CD4-positive, alpha-beta T cell (primary cell): ENCODE measurements around the gene EGFLAM. TPM values are rescaled to one million over a fixed set of nuclear protein-coding genes. Genes with fewer than 3 reads are reported as not detected.

Experiments used
- ATAC-seq: fragments of 200-7000 bp; cut with Tn5 transposase; one replicate; pipeline ENCODE4 v1.10.0; 2022; ENCODE audit warnings: mild to moderate bottlenecking; ENCODE audit not compliant: poor library complexity
- CTCF ChIA-PET: fragments of 350-600 bp; sonication (Branson Sonifier 250); formaldehyde crosslinking; loops from one replicate; lab custom pipeline; 2021; ENCODE audit warnings: antibody characterized with exemption, inconsistent platforms; lab: Charles Lee
- POLR2A ChIA-PET: fragments of 350-600 bp; sonication (Branson Sonifier 250); formaldehyde crosslinking; loops from one replicate; lab custom pipeline; 2021; ENCODE audit warnings: antibody characterized with exemption, inconsistent platforms; lab: Charles Lee
- DNase-seq, 14 experiments: peaks; one replicate each; pipeline ENCODE4 v3.0.0-alpha.2; 2013 to 2020; ENCODE audit warnings: mixed read lengths in 2 of 14
- H3K27ac ChIP-seq, 2 donors: one replicate each; pipeline versions ENCODE4 v1.5.1 to v1.7.0; 2013; ENCODE audit warnings: low read length in 2 of 2, low read depth in 1 of 2, mild to moderate bottlenecking in 1 of 2
- H3K27me3 ChIP-seq, 2 experiments: 1 replicate in 1 of 2; 2 replicates in 1 of 2; pipeline versions ENCODE4 v1.6.1 to v1.7.0; 2013; ENCODE audit warnings: low read length in 2 of 2, control low read depth in 1 of 2, mild to moderate bottlenecking in 1 of 2, moderate library complexity in 1 of 2; ENCODE audit not compliant: insufficient read depth in 2 of 2, control insufficient read depth in 1 of 2
- H3K36me3 ChIP-seq: one replicate; pipeline ENCODE4 v1.6.1; 2013; ENCODE audit warnings: low read length, control low read depth; ENCODE audit not compliant: insufficient read depth
- H3K4me1 ChIP-seq: one replicate; pipeline ENCODE4 v1.6.1; 2013; ENCODE audit warnings: low read length, control low read depth; ENCODE audit not compliant: insufficient read depth
- H3K4me3 ChIP-seq: one replicate; pipeline ENCODE4 v1.5.1; 2013; ENCODE audit warnings: mild to moderate bottlenecking, low read length, moderate library complexity
- H3K9me3 ChIP-seq, 2 experiments: 1 replicate in 1 of 2; 2 replicates in 1 of 2; pipeline versions ENCODE4 v1.6.1 to v1.7.0; 2013; ENCODE audit warnings: low read length in 2 of 2, mild to moderate bottlenecking in 2 of 2, control low read depth in 1 of 2, moderate library complexity in 1 of 2; ENCODE audit not compliant: control insufficient read depth in 1 of 2, insufficient read depth in 1 of 2
- H3K27ac Mint-ChIP-seq: one replicate; pipeline ENCODE4 v1.8.0; 2020; ENCODE audit warnings: mixed read lengths
- H3K27me3 Mint-ChIP-seq: one replicate; pipeline ENCODE4 v1.8.0; 2021; ENCODE audit warnings: mixed read lengths
- H3K36me3 Mint-ChIP-seq: one replicate; pipeline ENCODE4 v1.8.0; 2021; ENCODE audit warnings: low read depth, mixed read lengths
- H3K4me1 Mint-ChIP-seq: one replicate; pipeline ENCODE4 v1.8.0; 2021; ENCODE audit warnings: low read depth, mixed read lengths
- H3K4me3 Mint-ChIP-seq: one replicate; pipeline ENCODE4 v1.8.0; 2020; ENCODE audit warnings: mild to moderate bottlenecking, mixed read lengths
- H3K9me3 Mint-ChIP-seq: one replicate; pipeline ENCODE4 v1.8.0; 2020; ENCODE audit warnings: mixed read lengths
- CTCF ChIP-seq: fragments of 200-600 bp; IDR thresholded peaks from one replicate; pipeline ENCODE4 v1.8.0; 2022; ENCODE audit warnings: antibody characterized with exemption, mild to moderate bottlenecking
- intact Hi-C, 2 experiments: fragments of 100-400 bp; cut with DNase I in 1 of 2; cut with micrococcal nuclease in 1 of 2; formaldehyde crosslinking; loops; one replicate each; pipeline versions ENCODE4 v1.15.1 to v1.9.0; 2023 to 2025; cut with DNase I, micrococcal nuclease
- total RNA-seq, 174 experiments: library from RNA in 2 of 174; stranded (reverse) in 2 of 174; gene quantifications; one replicate each; pipeline ENCODE4 v1.2.3 and lab custom pipeline; 2021 to 2026

EGFLAM gene
- total RNA-seq, 2 experiments from 2014 or later = not detected

GRCh38 chr5:38431242-38431853 lies 173.0 kb downstream of the EGFLAM start:
- Histone ChIP-seq H3K4me3 (no peak overlapping the region), H3K9me3 (no peaks in the 10 kb centered on the region), H3K27me3 (peaks cover 5 to 14% of the 10 kb centered on the region in 2 experiments), H3K27ac (no peak overlapping the region), H3K36me3 (no peaks in the 10 kb centered on the region), H3K4me1 (no peaks in the 10 kb centered on the region)
- DNase-seq (no peak), ATAC-seq (no peak)
- no peak for TF ChIP-seq CTCF
- H3K36me3 Mint-ChIP-seq = no peaks in the 10 kb centered on the region
- no peaks in the 10 kb centered on the region for H3K4me1 Mint-ChIP-seq
- POLR2A ChIA-PET = no interaction called here
- no peak overlapping the region for H3K4me3 Mint-ChIP-seq
- CTCF ChIA-PET = interaction anchor here (1.7 kb wide), 1 partner anchor 10 kb away, joined by 6 read pairs; no protein-coding TSS in a partner anchor
- intact Hi-C loops = no loop called here
- no peak overlapping the region for H3K27ac Mint-ChIP-seq
- no peaks in the 10 kb centered on the region for H3K9me3 Mint-ChIP-seq
- peaks cover 52% of the 10 kb centered on the region for H3K27me3 Mint-ChIP-seq

- ATAC-seq = no peak
- Histone ChIP-seq H3K27ac (no peak overlapping the region), H3K27me3 (peaks cover 11 to 23% of the 10 kb centered on the region in 2 experiments), H3K9me3 (no peaks in the 10 kb centered on the region), H3K4me1 (no peaks in the 10 kb centered on the region), H3K36me3 (no peaks in the 10 kb centered on the region), H3K4me3 (no peak overlapping the region)
- intact Hi-C loops = no loop called here
- TF ChIP-seq CTCF = no peak
- POLR2A ChIA-PET = no interaction called here
- H3K4me3 Mint-ChIP-seq = no peak overlapping the region
- H3K27me3 Mint-ChIP-seq = peaks cover 58% of the 10 kb centered on the region
- H3K27ac Mint-ChIP-seq = no peak overlapping the region
- DNase-seq = no peak
- no peaks in the 10 kb centered on the region for H3K4me1 Mint-ChIP-seq
- CTCF ChIA-PET = interaction anchor here (0.5 to 1.2 kb wide), 2 partner anchors 8 to 872 kb away, joined by 3 to 8 read pairs; no protein-coding TSS in a partner anchor
- H3K9me3 Mint-ChIP-seq = no peaks in the 10 kb centered on the region
- no peaks in the 10 kb centered on the region for H3K36me3 Mint-ChIP-seq
Measured at GRCh38 chr5:38433160-38433861, 175.0 kb downstream of the EGFLAM start.

GRCh38 chr5:38434966-38435705 lies 176.8 kb downstream of the EGFLAM start:
- DNase-seq (no peak), ATAC-seq (no peak)
- no peak overlapping the region for H3K4me3 ChIP-seq
- Mint-ChIP-seq H3K27ac (no peak overlapping the region), H3K9me3 (no peaks in the 10 kb centered on the region), H3K4me3 (no peak overlapping the region), H3K4me1 (no peaks in the 10 kb centered on the region), H3K27me3 (peaks cover 64% of the 10 kb centered on the region), H3K36me3 (no peaks in the 10 kb centered on the region)
- peaks cover 8 to 29% of the 10 kb centered on the region in 2 experiments for H3K27me3 ChIP-seq
- no peaks in the 10 kb centered on the region for H3K36me3 ChIP-seq
- intact Hi-C loops = no loop called here
- CTCF ChIA-PET = no interaction called here
- no peaks in the 10 kb centered on the region for H3K9me3 ChIP-seq
- TF ChIP-seq CTCF = no peak
- H3K27ac ChIP-seq = no peak overlapping the region
- no peaks in the 10 kb centered on the region for H3K4me1 ChIP-seq
- POLR2A ChIA-PET = interaction anchor here (0.6 kb wide), 1 partner anchor 669 kb away, joined by 3 read pairs; no protein-coding TSS in a partner anchor
